Measurements from ENCODE around the gene ARHGEF4.
"Not testable (repeated sequence)": the region's sequence is repeated elsewhere in the genome, so short reads cannot be mapped to it uniquely, and the experiment has no call there.

The ARHGEF4 gene

DNA sequence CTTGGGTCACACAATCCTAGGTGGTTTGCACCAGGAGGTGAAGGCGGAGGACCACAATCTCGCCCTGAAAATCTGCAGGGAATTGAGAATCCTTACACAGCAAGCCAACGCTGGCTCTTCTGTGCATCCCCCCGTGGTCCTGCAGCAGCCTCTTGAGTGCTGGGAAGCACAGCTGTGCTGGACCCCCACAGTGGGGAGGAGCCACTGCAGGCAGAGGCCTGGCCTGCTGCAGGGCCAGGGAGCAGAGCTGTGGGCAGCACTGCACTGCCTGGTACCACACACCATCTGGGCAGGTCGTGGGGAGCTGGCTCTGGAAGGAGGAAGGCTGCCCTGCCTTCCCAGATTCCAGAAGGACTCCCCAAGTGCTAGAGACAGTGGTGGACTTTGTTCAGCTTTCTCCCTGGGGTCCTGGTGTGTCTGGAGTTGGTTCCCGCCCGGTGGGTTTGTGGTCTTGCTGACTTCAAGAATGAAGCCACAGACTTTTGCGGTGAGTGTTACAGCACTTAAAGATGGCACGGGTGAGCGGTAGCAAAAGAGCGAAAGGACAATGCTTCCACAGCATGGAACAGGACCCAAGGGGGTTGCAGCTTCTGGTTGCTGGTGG is 150.3 kb downstream of the ARHGEF4 start:
- no peak for DNase-seq

DNA sequence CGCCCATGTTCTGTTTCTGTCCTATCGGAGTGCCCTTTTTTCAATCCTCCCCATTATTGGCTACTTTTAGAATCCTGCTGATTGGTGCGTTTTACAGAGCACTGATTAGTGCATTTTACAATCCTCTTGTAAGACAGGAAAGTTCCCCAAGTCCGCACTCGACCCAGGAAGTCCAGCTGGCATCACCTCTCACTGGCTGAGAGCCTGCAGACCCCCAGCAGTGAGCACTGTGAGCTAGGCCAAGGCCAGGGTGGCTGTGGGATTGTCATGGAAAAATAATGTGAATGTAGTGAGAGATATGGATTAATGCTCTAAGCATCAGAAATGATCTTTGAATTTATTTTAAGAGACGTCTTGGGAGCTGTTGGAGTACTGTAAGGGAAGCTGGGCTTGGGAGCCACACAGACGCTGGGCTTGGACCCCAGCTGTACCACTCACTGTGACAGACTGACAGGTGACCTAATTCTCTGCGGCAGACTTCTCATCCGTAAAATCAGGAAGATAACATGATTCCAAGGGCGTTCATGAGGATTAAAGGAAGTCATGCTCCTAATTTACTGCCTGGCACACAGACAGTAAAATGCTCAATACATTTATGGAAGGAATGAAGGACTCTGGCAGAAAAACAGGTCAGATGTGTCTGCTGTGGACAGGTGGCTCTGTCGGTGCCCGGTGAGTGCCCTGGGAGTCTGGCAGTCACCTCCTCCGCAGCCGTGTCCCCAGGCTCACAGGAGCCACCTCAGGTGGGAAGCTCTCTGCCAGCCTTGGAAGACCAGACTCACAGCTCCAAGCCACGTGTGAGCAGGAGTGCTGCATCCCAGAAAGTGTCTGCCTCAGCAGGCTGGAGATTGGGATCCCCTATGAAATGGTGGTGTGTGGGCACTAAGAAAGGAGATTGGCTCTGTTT is 151.1 kb downstream of the ARHGEF4 start:
- no peak for DNase-seq

DNA sequence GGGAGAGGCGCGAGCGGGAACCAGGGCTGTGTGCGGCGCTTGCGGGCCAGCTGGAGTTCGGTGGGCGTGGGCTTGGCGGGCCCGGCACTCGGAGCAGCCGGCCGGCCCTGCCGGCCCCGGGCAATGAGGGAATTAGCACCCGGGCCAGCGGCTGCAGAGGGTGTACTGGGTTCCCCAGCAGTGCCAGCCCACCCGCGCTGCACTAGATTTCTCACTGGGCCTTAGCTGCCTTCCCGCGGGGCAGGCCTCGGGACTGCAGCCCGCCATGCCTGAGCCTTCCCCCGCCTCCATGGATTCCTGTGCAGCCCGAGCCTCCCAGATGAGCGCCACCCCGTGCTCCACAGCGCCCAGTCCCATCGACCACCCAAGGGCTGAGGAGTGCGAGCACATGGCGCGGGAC is 154.7 kb downstream of the ARHGEF4 start:
- not testable (repeated sequence) for DNase-seq

DNA sequence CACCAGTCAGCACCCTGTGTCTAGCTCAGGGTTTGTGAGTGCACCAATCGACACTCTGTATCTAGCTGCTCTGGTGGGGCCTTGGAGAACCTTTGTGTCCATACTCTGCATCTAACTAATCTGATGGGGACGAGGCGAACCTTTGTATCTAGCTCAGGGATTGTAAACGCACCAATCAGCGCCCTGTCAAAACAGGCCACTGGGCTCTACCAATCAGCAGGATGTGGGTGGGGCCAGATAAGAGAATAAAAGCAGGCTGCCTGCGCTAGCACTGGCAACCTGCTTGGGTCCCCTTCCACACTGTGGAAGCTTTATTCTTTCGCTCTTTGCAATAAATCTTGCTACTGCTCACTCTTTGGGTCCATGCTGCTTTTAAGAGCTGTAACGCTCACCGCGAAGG is 155.3 kb downstream of the ARHGEF4 start:
- DNase-seq, result not testable (repeated sequence)

DNA sequence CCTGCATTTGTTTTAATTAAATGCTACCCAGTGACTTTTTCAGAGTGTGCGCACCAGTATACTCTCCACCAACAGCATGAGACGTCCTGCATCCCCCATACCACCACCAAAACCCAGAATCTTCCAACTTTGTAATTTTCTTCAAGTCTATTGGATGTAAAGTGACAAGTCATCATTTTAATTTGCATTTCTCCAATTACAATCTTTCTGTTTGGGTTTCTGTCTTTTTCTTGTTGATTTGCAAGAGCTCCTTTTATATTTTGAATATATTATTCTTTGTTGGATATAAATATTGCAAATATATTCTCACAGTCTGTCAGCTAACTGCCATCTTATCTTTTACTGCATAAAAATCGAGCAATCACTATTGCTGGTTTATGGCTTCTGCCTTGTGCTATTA is 160.0 kb downstream of the ARHGEF4 start:
- DNase-seq, result no peak

DNA sequence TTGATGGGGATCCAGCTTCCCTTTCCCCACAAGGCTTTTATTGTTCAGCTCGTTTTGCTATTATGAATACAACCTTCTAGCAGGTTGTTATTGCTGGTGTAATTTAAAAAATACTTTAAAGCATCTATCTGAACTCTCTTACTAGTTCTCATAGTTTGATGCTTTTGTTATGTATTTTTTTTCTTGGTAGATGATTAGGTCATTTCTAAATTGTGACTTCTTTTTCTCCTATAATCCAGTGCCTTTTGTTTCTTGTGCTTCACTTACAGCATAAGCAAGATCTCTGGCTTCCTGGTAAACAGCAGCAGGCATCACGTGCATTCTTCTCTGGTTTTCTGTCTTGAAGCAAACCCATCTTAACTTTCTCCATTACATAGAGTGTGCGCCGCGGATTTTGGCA is 160.5 kb downstream of the ARHGEF4 start:
- no peak for DNase-seq

DNA sequence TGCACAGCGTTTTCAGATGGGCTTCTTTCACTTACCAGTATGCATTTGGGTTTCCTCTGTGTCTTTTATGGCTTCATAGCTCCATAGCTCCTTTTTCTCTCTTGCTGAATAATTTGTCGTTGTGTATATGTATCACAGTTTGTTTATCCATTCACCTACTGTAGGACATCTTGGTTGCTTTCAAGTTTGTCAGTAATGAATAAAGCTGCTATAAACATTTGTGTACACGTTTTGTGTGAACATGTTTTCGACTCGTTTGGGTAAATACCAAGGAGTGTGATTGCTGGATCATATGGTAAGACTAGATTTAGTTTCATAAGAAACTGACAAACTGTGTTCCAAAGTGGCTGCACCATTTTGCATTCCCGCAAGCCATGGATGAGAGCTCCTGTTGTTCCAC is 161.8 kb downstream of the ARHGEF4 start:
- DNase-seq, result no peak

DNA sequence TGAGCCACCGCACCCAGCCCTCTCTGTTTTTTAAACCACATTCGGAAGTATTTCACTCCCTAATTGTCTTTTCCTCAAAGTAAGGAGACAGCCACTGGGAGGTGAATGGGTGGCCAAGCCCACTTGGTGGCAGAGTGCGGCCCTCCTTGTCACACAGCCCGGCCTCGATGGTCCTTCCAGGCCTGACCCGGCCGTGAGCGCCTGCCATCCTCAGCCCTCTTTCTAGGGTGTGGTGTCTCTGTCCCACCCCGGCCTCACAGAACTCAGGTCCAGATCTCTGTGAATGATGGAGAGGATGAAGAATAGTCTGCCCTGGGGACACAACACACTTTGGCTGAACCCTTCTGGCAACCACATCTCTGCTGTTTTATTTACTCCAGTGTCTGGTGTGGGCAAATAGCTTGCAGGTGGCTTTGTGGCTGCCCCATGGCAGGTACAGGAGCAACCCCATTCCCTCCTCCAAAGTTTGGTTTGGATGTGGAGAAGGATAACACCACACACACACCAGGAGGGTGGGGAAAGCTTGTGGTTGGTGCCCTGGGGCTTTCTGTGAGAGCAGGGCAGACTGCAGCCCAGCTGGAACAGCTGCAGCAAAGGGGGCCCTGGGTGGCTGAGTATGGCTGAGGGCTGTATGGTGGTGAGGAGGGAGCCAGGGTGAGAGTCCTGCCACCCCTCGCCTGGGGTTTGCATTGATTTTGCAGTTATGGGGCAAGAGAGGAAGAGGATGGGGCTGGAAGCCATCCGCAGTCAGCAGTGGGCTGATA is 167.9 kb downstream of the ARHGEF4 start:
- no peak for DNase-seq

DNA sequence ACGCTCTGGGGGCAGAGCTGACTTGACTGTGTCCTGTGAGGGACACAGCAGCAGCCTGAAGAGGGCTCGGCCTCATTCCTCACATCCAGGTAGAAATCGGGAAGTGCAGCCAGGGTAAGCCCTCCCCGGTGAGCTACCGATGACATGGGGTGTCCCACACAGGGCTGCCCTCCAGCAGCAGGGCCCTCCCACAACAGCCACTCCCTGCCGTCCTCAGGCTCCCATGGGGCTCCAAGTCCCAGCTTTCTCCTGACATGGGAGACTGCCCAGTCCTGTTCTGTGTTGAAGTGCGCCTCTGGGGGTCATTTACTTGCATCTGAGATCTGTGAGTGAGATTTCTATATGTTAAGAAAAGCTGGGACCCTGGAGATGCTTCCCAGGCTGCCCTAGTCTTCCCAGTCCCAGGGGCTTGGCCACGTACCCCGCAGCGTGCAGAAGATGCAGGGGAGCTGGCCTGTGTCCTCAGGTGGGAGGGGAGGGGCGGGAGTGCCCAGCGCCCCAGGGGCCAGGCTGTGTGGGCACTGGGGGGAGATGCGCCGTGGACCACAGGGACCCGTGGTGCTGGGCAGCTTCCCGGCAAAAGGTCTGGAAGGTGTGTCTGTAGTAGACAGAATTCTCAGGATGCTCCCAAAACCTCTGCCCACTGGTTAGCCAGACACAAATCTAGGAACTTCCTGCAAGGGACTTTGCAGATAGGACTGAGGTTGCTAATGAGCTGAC is 168.7 kb downstream of the ARHGEF4 start:
- no peak for DNase-seq

DNA sequence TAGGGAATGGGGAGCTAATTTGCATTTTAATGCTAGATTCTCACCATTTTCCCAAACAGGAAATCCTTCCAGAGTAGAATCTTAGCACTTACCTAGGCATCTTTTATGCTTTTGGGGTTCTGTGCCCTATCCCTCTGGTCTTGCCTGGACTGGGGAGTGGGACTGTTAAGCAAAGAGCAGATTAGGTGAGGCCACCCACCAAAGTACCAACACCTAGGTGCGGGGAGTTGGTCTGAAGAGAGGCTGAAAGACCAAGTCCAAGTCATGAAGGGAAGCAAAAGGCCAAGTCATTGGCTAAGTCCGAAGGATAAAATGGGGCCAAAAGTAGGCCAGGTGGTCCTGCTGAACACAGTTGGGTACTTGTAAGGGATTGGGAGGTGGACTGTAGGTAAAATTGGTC is 169.8 kb downstream of the ARHGEF4 start:
- DNase-seq, result no peak

DNA sequence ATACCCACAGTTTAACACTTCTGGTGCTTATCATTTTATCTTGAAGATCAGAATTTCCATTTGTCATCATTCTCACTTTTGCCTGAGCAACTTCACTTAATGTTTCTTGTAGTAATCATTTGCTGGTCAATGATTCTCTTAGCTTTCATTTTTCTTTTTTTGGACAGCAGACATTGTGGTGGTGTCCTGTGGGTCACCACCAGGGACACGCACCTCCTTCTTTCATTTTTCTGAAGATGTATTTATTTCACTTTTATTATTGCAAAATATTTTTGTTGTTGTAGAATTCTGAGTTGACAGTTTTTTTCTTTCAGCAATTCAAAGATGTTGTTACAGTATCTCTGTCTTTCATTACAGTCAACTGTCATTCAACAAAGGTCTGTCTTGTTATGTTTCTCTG is 172.3 kb downstream of the ARHGEF4 start:
- DNase-seq, result no peak

DNA sequence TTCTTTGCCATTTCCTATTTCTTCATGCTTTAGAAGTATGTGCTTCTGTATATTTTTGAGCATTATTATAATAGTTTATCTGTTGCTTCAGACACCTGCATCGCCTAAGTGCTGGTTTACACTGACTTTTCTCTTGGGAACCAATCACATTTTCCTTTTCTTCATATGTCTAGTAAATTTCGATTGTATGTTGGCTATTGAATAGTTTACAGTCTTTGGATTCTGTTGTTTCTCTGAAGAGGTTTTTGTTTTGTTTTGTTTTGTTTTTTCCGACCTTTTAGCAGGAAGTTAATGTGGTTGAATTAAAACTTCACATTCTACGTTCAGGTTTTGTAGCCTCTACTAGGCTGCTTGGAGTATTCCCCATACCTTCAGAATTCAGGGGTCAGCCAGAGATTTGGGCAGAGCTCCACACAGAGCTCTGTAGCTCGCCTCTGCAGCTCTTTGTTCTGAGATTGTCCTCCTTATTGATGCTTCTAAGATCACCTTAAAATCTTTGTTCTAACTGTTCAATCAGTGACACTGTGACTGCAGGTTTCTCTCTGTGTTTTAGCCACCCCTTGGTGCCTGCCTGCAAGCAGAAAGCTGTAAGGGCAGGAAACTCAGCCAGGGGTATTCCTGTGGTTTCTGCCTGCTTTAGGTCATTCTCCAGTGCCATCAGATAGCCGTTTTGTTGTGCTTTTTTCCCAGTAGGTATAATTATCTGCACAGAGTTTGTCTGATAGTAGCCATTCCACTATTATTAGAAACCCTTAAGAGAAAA is 173.2 kb downstream of the ARHGEF4 start:
- no peak for DNase-seq

DNA sequence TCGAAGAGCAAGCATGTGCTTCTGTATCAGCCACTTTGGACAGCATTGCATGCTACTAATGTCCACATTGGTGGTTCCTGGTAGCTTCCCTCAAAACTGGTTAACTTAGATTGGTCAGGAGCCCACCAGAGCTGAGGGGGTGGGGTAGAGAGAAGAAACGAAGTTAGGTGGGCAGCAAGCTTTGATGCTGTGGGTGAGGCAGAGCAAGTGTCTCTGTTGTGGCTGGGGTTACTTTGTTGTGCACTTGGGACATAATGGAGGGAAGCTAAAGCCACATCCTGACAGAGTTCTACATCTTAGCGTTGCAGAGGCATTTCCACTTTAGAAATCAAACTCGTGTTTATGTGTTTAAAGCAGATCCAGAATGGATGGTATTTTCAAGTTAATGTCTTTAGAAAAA is 173.9 kb downstream of the ARHGEF4 start:
- DNase-seq, result no peak

DNA sequence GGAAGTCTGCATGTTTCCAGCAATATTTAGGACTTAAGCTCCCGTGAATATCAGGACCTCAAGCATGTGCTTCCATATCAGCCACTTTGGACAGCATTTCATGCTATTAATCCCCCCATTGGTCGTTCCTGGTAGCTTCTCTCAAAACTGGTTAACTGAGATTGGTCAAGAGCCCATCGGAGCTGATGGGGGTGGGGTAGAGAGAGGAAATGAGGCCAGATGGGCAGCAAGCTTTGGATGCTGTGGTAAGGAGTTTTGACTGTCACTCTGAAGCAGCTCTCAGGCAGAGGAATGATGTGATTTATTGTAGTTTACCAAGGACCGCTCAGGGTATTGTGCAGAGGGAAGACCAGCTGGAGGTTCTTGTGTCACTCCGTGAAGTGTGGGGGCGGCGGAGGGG is 174.8 kb downstream of the ARHGEF4 start:
- DNase-seq, result no peak

DNA sequence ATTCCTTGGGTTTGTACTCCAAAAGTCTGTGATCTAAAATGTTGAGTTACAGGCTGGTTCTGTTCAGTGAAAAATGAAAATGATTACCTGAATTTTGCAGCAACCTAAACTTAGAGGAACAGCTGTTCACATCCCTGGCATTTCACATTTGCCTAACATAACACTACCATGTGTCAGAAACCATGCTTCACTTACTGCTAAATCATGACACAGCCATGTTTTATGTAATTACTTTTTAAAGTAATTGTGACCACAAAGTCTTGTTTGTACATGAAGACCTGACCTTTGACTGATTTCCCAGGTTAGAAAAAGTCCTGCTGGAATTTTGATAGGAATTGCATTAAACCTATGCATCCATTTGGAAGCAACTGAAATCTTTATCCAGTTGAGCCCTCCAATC is 177.4 kb downstream of the ARHGEF4 start:
- no peak for DNase-seq

DNA sequence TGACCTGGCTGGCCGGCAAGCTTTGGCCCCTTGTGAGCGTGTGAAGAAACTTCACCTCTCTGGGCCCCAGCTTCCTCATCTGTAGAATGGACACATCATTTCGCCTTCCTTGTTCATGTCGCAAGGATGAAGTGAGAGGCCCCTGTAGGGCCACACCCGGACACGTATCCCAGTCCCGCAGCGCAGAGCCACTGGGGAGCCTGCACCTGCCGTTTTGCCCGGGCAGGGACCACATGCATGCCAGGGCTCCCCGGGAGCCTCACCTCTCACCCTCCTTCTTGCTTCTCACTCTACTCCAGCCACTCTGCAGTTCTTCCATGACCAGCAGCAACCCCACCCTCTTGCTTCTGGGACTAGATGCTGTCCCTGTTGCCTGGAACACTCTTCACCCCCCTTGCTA is 179.1 kb downstream of the ARHGEF4 start:
- DNase-seq, result no peak

DNA sequence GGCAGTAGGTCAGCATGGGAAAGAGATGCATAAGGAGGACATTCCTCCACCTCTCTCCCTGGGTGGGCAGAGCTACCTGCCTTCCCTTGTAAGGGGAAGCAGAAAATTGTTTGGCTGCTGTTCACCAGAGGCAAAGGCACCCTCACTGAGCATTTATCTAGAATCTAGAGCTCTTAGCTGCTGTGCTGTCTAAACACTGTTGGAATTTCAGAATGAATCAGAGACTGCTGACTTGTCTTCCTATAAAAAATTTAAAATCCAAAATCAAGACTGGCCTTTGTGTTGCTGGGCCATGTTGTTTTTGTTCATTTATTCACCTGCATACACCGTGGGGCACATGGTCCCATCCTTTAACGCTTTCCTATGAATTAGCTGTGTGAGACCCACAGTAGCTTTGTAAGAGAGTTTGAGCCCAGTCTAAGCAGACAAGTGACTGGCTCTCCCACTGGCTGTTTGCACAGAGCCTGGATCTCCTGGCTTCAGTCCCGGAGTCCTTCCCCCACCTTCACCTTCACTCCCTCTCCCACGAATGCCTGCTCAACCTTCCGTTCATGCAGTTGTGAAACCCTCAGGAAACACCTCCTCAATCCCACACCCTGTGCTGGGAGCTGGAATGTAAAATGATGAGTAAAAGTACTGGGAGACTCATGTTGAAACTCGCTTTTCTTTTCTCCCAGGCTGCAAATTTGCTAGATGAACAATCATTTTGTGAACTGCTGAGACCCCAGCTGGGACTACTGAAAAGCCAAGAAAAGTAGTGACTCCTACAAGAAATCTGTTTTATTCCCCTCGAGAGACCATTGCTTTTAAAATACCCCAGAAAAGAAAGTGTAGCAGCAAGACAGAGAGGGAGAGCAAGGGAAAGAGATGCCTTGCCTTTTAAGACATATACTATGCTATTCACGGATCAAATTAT is 180.4 kb downstream of the ARHGEF4 start:
- DNase-seq, result no peak

DNA sequence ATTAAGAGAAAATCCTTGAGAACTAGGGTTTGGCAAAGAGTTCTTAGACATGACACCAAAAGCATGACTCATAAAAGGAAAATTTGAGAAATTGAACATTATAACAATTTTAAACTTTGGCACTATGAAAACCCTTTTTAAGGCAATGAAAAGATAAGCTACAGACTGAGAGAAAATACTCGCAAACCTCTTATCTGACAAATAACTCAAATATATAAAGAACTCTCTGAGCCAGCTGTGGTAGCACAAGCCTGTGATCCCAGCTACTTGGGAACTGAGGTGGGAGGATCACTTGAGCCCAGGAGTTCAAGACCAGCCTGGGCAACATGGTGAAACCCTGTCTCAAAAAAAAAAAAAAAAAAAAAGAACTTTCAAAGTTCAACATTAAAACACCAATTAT is 186.0 kb downstream of the ARHGEF4 start:
- no peak for DNase-seq

DNA sequence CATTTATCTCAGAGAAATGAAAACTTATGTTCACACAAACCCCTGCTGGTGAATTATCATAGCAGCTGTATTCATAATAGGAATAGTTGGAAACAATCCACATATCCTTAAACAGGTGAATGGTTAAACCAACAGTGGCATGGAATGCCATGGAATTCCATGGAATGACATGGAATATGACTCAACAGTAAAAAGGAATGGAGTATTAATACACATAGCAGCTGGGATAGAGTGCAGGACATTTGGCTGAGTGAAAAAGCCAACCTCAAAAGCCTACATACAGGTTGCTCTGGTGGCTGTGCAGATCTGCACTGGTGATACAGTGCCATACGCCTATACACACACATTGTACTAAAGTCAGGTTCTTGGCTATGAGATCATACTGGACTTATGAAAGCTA is 187.0 kb downstream of the ARHGEF4 start:
- DNase-seq, result no peak

DNA sequence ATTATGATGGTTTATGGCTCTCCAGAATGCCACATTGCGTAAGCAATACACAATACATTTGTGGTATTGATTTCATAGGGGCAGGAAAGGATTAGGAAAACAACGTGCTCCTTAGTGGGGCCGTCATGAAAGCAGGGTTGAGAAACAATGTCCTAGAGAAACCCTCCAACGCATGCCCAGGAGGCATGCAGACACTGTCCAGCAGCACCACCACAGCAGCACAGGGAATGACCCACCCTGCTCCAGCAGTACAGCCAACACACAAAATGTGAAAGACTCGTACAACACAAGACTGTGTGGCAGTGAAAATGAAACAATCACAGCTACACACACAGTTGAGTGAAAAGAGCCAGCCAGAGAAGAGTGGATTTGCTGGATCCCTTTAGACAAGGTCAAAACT is 190.2 kb downstream of the ARHGEF4 start:
- no peak for DNase-seq

Measured in NCI-H2107 (cell line).